Esophagus muscularis mucosa (tissue), 3 donors: ENCODE data around the gene ANLN.

Experiments
- CTCF ChIP-seq, 3 experiments: fragments of 200-600 bp in 2 of 3; fragments of 450-650 bp in 1 of 3; sonication (generic) in 2 of 3; IDR thresholded peaks; one replicate each; pipeline ENCODE4 v1.5.1; 2017 to 2019; ENCODE audit warnings: antibody characterized with exemption in 3 of 3, mild to moderate bottlenecking in 2 of 3, moderate library complexity in 1 of 3
- EP300 ChIP-seq: sonication (generic); formaldehyde crosslinking; IDR thresholded peaks from one replicate; pipeline ENCODE4 v1.6.1; 2017; ENCODE audit warnings: antibody characterized with exemption

DNA sequence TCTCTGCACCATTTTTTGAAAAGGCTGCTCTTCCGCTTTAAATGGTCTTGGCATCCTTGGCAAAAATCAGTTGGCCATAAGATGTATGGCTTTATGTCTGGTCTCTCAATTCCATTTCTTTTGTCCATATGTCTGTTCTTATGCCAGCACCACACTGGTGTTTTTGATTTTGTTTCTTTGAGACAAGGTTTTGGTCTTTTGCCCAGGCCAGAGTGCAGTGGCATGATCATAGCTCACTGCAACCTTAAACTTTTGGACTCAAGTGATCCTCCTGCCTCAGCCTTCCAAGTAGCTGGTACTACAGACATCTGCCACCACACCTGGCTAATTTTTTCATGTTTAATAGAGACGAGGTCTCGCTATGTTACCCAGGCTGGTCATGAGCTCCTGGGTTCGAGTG, 48.5 kb downstream of the ANLN start:
- TF ChIP-seq CTCF (IDR thresholded peaks at IDR 0.05) (no peak), EP300 (no peak)
